Endothelial cell of umbilical vein (primary cell): Measurements from ENCODE around the gene MSI1. TPM values are rescaled to one million over a fixed set of nuclear protein-coding genes. Genes with fewer than 3 reads are reported as not detected.
A peak's percentile ranks its signal among the peaks of the same experiment; 100 is the strongest.

Experiments
- BruUV-seq: library from RNA; stranded (reverse); fragments of 400-500 nt; replicated peaks from 2 replicates; lab custom pipeline; 2021; lab: Mats Ljungman, UMichigan
- CTCF ChIA-PET: fragments of 300-600, 350-600 bp; sonication (Branson Sonifier 250); formaldehyde crosslinking; loops from one replicate; lab custom pipeline; 2021; ENCODE audit warnings: antibody characterized with exemption, inconsistent platforms; lab: Charles Lee
- POLR2A ChIA-PET: fragments of 300-600, 350-600 bp; sonication (Branson Sonifier 250); formaldehyde crosslinking; loops from one replicate; lab custom pipeline; 2021; ENCODE audit warnings: antibody characterized with exemption, inconsistent platforms; lab: Charles Lee
- DNase-seq: peaks from one replicate; pipeline ENCODE4 v3.0.0-alpha.2; 2011; ENCODE audit warnings: low read depth, low spot score
- FAIRE-seq: peaks from 2 replicates; lab custom pipeline; 2011; peaks lifted over from hg19 to GRCh38; lab: Jason Lieb, UNC
- H2AFZ ChIP-seq: 2 replicates; pipeline ENCODE4 v1.6.0; 2012; ENCODE audit warnings: low read depth, low read length, control low read depth, inconsistent platforms
- H3K27ac ChIP-seq: 2 replicates; pipeline ENCODE4 v1.5.1; 2011; ENCODE audit warnings: low read depth, mild to moderate bottlenecking, control low read depth, low read length, moderate library complexity; ENCODE audit not compliant: insufficient read depth
- H3K27me3 ChIP-seq, 2 experiments: 2 replicates each; pipeline versions ENCODE4 v1.6.0 to v1.6.1; 2011; ENCODE audit warnings: low read length in 2 of 2, mixed read lengths in 1 of 2; ENCODE audit not compliant: control insufficient read depth in 2 of 2, insufficient read depth in 2 of 2
- H3K36me3 ChIP-seq, 2 experiments: 2 replicates in 1 of 2; 3 replicates in 1 of 2; pipeline ENCODE4 v1.5.1; 2011; ENCODE audit warnings: low read length in 2 of 2, mild to moderate bottlenecking in 1 of 2, moderate library complexity in 1 of 2; ENCODE audit not compliant: control insufficient read depth in 2 of 2, insufficient read depth in 2 of 2; ENCODE audit errors: extremely low read depth in 1 of 2
- H3K4me1 ChIP-seq: 3 replicates; pipeline ENCODE4 v1.5.1; 2011; ENCODE audit warnings: mild to moderate bottlenecking, low read length; ENCODE audit not compliant: control insufficient read depth, insufficient read depth; ENCODE audit errors: extremely low read depth
- H3K4me2 ChIP-seq: 2 replicates; pipeline ENCODE4 v1.6.1; 2011; ENCODE audit warnings: low read length, control low read depth, mixed read lengths; ENCODE audit not compliant: insufficient read depth
- H3K4me3 ChIP-seq, 3 experiments: fragments of 200-600 bp in 1 of 3; sonication (generic), shearing (Covaris generic) in 1 of 3; replicated peaks in 1 of 3; 2 replicates each; pipeline ENCODE4 v1.5.1; 2011 to 2016; ENCODE audit warnings: control low read depth in 3 of 3, low read length in 3 of 3, mild to moderate bottlenecking in 2 of 3, inconsistent platforms in 1 of 3, low read depth in 1 of 3, moderate library complexity in 1 of 3; ENCODE audit not compliant: insufficient read depth in 1 of 3
- H3K79me2 ChIP-seq: 2 replicates; pipeline ENCODE4 v1.6.0; 2012; ENCODE audit warnings: low read length, inconsistent platforms; ENCODE audit not compliant: control insufficient read depth, insufficient read depth
- H3K9ac ChIP-seq: replicated peaks from 2 replicates; pipeline ENCODE3; 2011; ENCODE audit warnings: low read length, control low read depth; ENCODE audit not compliant: insufficient read depth; ENCODE audit errors: extremely low read depth
- H3K9me1 ChIP-seq: replicated peaks from 3 replicates; pipeline ENCODE4 v1.6.0; 2011; ENCODE audit warnings: mild to moderate bottlenecking, low read length; ENCODE audit not compliant: control insufficient read depth, insufficient read depth; ENCODE audit errors: extremely low read depth
- H3K9me3 ChIP-seq: replicated peaks from 2 replicates; pipeline ENCODE4 v1.5.1; 2012; ENCODE audit warnings: low read length, inconsistent platforms; ENCODE audit not compliant: control insufficient read depth, insufficient read depth
- H4K20me1 ChIP-seq: replicated peaks from 2 replicates; pipeline ENCODE3; 2011; ENCODE audit warnings: mild to moderate bottlenecking, low read length; ENCODE audit not compliant: control insufficient read depth, insufficient read depth; ENCODE audit errors: extremely low read depth
- EZH2 ChIP-seq: IDR thresholded peaks from 2 replicates; pipeline ENCODE4 v1.6.1; 2012; ENCODE audit warnings: borderline replicate concordance, low read depth, mild to moderate bottlenecking, moderate library complexity, low read length, inconsistent platforms; ENCODE audit not compliant: severe bottlenecking
- FOS ChIP-seq: IDR thresholded peaks from 2 replicates; pipeline ENCODE4 v1.6.1; 2011; ENCODE audit warnings: mild to moderate bottlenecking, low read length, moderate library complexity, borderline replicate concordance; ENCODE audit not compliant: insufficient read depth
- GATA2 ChIP-seq: IDR thresholded peaks from 2 replicates; pipeline ENCODE4 v1.7.0; 2011; ENCODE audit warnings: low read depth, mild to moderate bottlenecking, moderate library complexity, mixed read lengths, low read length; ENCODE audit not compliant: insufficient read length, insufficient read depth
- MAX ChIP-seq: IDR thresholded peaks from 2 replicates; pipeline ENCODE4 v1.6.1; 2011; ENCODE audit not compliant: insufficient read depth, insufficient read length
- POLR2A ChIP-seq: IDR thresholded peaks from 2 replicates; pipeline ENCODE4 v1.6.1; 2012; ENCODE audit warnings: low read depth, mild to moderate bottlenecking, control low read depth, low read length
- POLR2AphosphoS5 ChIP-seq: IDR thresholded peaks from 2 replicates; pipeline ENCODE4 v1.6.1; 2012; ENCODE audit warnings: low read depth, mild to moderate bottlenecking, control low read depth, low read length, moderate library complexity; ENCODE audit not compliant: insufficient read depth
- dilution Hi-C: fragments of 300-500 bp; cut with MboI; formaldehyde crosslinking; loops from one replicate; pipeline ENCODE4 v1.15.0; 2019; ENCODE audit warnings: low sequenced_read_pairs; ENCODE audit not compliant: extremely low pct_ligation_motif_present
- intact Hi-C: fragments of 100-400 bp; cut with micrococcal nuclease; formaldehyde crosslinking; loops from one replicate; pipeline ENCODE4 v1.10.0; 2022
- polyA plus RNA-seq, 4 experiments: library from polyadenylated mRNA; depleted of rRNA in 3 of 4; stranded (reverse) in 3 of 4; unstranded in 1 of 4; fragments of >200 nt; gene quantifications; 2 replicates each; pipeline versions ENCODE4 v1.2.1 to v1.2.3, GENCODE V29; 2011 to 2012; ENCODE audit warnings: missing spikeins in 1 of 4
- small RNA-seq: library from RNA; depleted of rRNA; stranded (forward); fragments of <200 nt; gene quantifications from one replicate; pipeline ENCODE3, GENCODE V24; 2012; ENCODE audit warnings: low replicate concordance, low read depth; ENCODE audit not compliant: insufficient read depth, insufficient read length
- total RNA-seq: library from RNA; stranded (reverse); gene quantifications from 2 replicates; pipeline ENCODE4 v1.2.3, GENCODE V29; 2021

The MSI1 gene
- total and polyA plus RNA-seq, 2 donors (not counting 3 experiments of a cell fraction or from before 2014, with no cell fraction given) = 0.01 TPM; not detected in 1

- peak within 1 kb of the TSS; percentile 22 to 64 (median 45) for H3K4me3 ChIP-seq
- POLR2A ChIA-PET = interaction anchor here (0.5 to 4.9 kb wide), 19 partner anchors 10 to 125 kb away, joined by 3 to 211 read pairs (median 19); partner anchors contain the start of genes PXN, RPLP0 and SIRT4
- H3K27ac ChIP-seq = peak within 1 kb of the TSS; percentile 100
- no peaks in the 10 kb centered on the region for H3K9me1 ChIP-seq
- no peaks in the 10 kb centered on the region for H3K36me3 ChIP-seq
- peak within 1 kb of the TSS; percentile 81 for H3K4me2 ChIP-seq
- H3K4me1 ChIP-seq = peaks cover 9% of the 10 kb centered on the region
- H3K27me3 ChIP-seq = no peaks in the 10 kb centered on the region
- peak within 1 kb of the TSS; percentile 78 for H2AFZ ChIP-seq
- DNase-seq (peak; percentile 89), FAIRE-seq (peak; percentile 85)
- H3K9ac ChIP-seq = peak within 1 kb of the TSS; percentile 100
- dilution Hi-C loops = no loop called here
- BruUV-seq = TSS peak; percentile 53
- TF ChIP-seq FOS (peak; percentile 18), POLR2A (peak; percentile 100), POLR2AphosphoS5 (peak; percentile 100), GATA2 (no peak), EZH2 (no peak)
- H4K20me1 ChIP-seq = no peaks in the 10 kb centered on the region
- no peaks in the 10 kb centered on the region for H3K9me3 ChIP-seq
- CTCF ChIA-PET = interaction anchor here (0.9 to 4.9 kb wide), 7 partner anchors 9 to 66 kb away, joined by 3 to 99 read pairs (median 21); partner anchors contain the start of genes PXN and SIRT4
- intact Hi-C loops = loop anchor here (1.0 kb wide), 2 partner anchors 9 to 24 kb away; partner anchors contain the start of gene SIRT4
- no peaks in the 10 kb centered on the region for H3K79me2 ChIP-seq
Measured at GRCh38 chr12:120292661-120293531, 76.1 kb downstream of the MSI1 start, which contains the start of gene RNU4-1. Gene RNU4-1, minus strand, starts transcription at chr12:120293237.

GRCh38 chr12:120292411-120292660 lies 76.6 kb downstream of the MSI1 start:
- FAIRE-seq = peak; percentile 28
- Histone ChIP-seq H2AFZ (no peak overlapping the region), H3K4me3 (peak overlapping the region; percentile 22 to 64 (median 45)), H4K20me1 (no peaks in the 10 kb centered on the region), H3K4me2 (peak overlapping the region; percentile 80), H3K9me1 (no peaks in the 10 kb centered on the region), H3K27me3 (no peaks in the 10 kb centered on the region), H3K79me2 (no peaks in the 10 kb centered on the region), H3K27ac (peak overlapping the region; percentile 100), H3K9ac (peak overlapping the region; percentile 100), H3K9me3 (no peaks in the 10 kb centered on the region), H3K36me3 (no peaks in the 10 kb centered on the region), H3K4me1 (peaks cover 9% of the 10 kb centered on the region)
- intact Hi-C loops (no loop called here), dilution Hi-C loops (no loop called here)
- ChIA-PET CTCF (interaction anchor here (1.5 to 4.9 kb wide), 5 partner anchors 10 to 66 kb away, joined by 5 to 99 read pairs (median 47); partner anchors contain the start of genes PXN and SIRT4), POLR2A (interaction anchor here (0.5 to 4.9 kb wide), 18 partner anchors 9 to 125 kb away, joined by 3 to 211 read pairs (median 20); partner anchors contain the start of genes PXN, RPLP0 and SIRT4)
- TF ChIP-seq MAX = no peak
- TSS peak; percentile 65 for BruUV-seq
- no peak for DNase-seq

Small RNAs within 50 kb of the gene (small RNA-seq; reads per million reads assigned to genes)
- gene RNU4-1 (8.3 reads per million, percentile 55 among the genes with 10 or more reads in this experiment), gene RNU4-2 (115 reads per million, percentile 98 among the genes with 10 or more reads in this experiment), gene RNU6-1088P (not detected)

Other genes starting within 250 kb of the MSI1 start
- gene GCN1, start 174.4 kb downstream of the MSI1 start, total RNA-seq = 79.1 and 101 TPM in 2 replicates
- 30.1 and 38.3 TPM in 2 replicates for gene GCN1, start 174.4 kb downstream of the MSI1 start, polyA plus RNA-seq
- gene RPLP0, start 168.1 kb downstream of the MSI1 start, total RNA-seq = 2,020 and 2,099 TPM in 2 replicates
- gene RPLP0, start 168.1 kb downstream of the MSI1 start, polyA plus RNA-seq = 7,015 and 7,522 TPM in 2 replicates
- 228 and 258 TPM in 2 replicates for gene PXN, start 103.4 kb downstream of the MSI1 start, total RNA-seq
- 132 and 192 TPM in 2 replicates for gene PXN, start 103.4 kb downstream of the MSI1 start, polyA plus RNA-seq
- gene RNU4-2, start 77.3 kb downstream of the MSI1 start, total RNA-seq = 2,424 and 7,220 TPM in 2 replicates
- gene RNU4-2, start 77.3 kb downstream of the MSI1 start, polyA plus RNA-seq = under 0.01 TPM in 2 replicates
- 2,141 and 7,155 TPM in 2 replicates for gene RNU4-1, start 75.9 kb downstream of the MSI1 start, total RNA-seq
- under 0.01 TPM in 2 replicates for gene RNU4-1, start 75.9 kb downstream of the MSI1 start, polyA plus RNA-seq
- 1.2 and 1.4 TPM in 2 replicates for gene SIRT4, start 66.8 kb downstream of the MSI1 start, total RNA-seq
- 0.76 and 0.79 TPM in 2 replicates for gene SIRT4, start 66.8 kb downstream of the MSI1 start, polyA plus RNA-seq
- gene PLA2G1B, start 41.4 kb downstream of the MSI1 start, total RNA-seq = not detected in 2 replicates
- gene PLA2G1B, start 41.4 kb downstream of the MSI1 start, polyA plus RNA-seq = not detected in 2 replicates
- 299 and 302 TPM in 2 replicates for gene COX6A1, start 68.9 kb upstream of the MSI1 start, total RNA-seq
- 1,327 and 1,773 TPM in 2 replicates for gene COX6A1, start 68.9 kb upstream of the MSI1 start, polyA plus RNA-seq
- gene TRIAP1, start 77.2 kb upstream of the MSI1 start, total RNA-seq = 46.0 and 48.1 TPM in 2 replicates
- gene TRIAP1, start 77.2 kb upstream of the MSI1 start, polyA plus RNA-seq = 18.0 and 26.1 TPM in 2 replicates
- 28.8 and 33.1 TPM in 2 replicates for gene GATC, start 77.3 kb upstream of the MSI1 start, total RNA-seq
- gene GATC, start 77.3 kb upstream of the MSI1 start, polyA plus RNA-seq = 11.8 and 13.0 TPM in 2 replicates
- 226 and 238 TPM in 2 replicates for gene SRSF9, start 100.6 kb upstream of the MSI1 start, total RNA-seq
- gene SRSF9, start 100.6 kb upstream of the MSI1 start, polyA plus RNA-seq = 97.7 and 153 TPM in 2 replicates
- gene DYNLL1, start 126.9 kb upstream of the MSI1 start, total RNA-seq = 469 TPM in 2 replicates
- gene DYNLL1, start 126.9 kb upstream of the MSI1 start, polyA plus RNA-seq = 538 and 600 TPM in 2 replicates
- gene COQ5, start 160.0 kb upstream of the MSI1 start, total RNA-seq = 19.7 and 27.2 TPM in 2 replicates
- 18.4 and 23.7 TPM in 2 replicates for gene COQ5, start 160.0 kb upstream of the MSI1 start, polyA plus RNA-seq
- gene RNF10, start 165.2 kb upstream of the MSI1 start, total RNA-seq = 192 and 236 TPM in 2 replicates
- gene RNF10, start 165.2 kb upstream of the MSI1 start, polyA plus RNA-seq = 92.1 and 120 TPM in 2 replicates
- gene POP5, start 212.2 kb upstream of the MSI1 start, total RNA-seq = 25.7 and 30.5 TPM in 2 replicates
- 56.7 and 60.2 TPM in 2 replicates for gene POP5, start 212.2 kb upstream of the MSI1 start, polyA plus RNA-seq